Left cardiac atrium (tissue), 4 donors: ENCODE measurements around the gene SYNPR. TPM values are rescaled to one million over a fixed set of nuclear protein-coding genes. Genes with fewer than 3 reads are reported as not detected.
"Not testable (repeated sequence)": the region's sequence is repeated elsewhere in the genome, so short reads cannot be mapped to it uniquely, and the experiment has no call there.

ENCODE experiments used
- ATAC-seq, 2 donors: fragments of 200-7000 bp; cut with Tn5 transposase; one replicate each; pipeline ENCODE4 v1.9.1; 2020; ENCODE audit warnings: mild to moderate bottlenecking in 2 of 2, moderate library complexity in 2 of 2
- DNase-seq: peaks from one replicate; pipeline ENCODE4 v3.0.0-alpha.2; 2020
- intact Hi-C, 2 donors: fragments of 100-400 bp; cut with DNase I; formaldehyde crosslinking; loops; one replicate each; pipeline versions ENCODE4 v1.14.1 to v1.15.1; 2022 to 2023
- long read RNA-seq: library from polyadenylated mRNA; unstranded; transcript quantifications from one replicate; pipeline ENCODE4 v2.0.0, GENCODE V29; 2021
- total RNA-seq, 2 donors: library from RNA; stranded (reverse); fragmentation: NEBNext Ultra II Directional; extraction: Animal tissue kit (Norgen Biotek cat#: 25700); gene quantifications; one replicate each; pipeline ENCODE4 v1.2.1, GENCODE V29; 2021
- donor health status: DM: no; HTN: yes; CAD: no.
- donor health status: DM: no; HTN: yes; CAD: no; lungs with severe emphysema.
- donor health status: DM: yes; HTN: yes; CAD: no.
- donor health status: Dilated cardiomyopathy.

SYNPR gene
- total RNA-seq, result 10 to 100 TPM in 1 of 2 donors, 1 to 10 TPM in 1; 5.3 to 10.4 TPM
- long read RNA-seq, partial matches to known transcripts, result 0 of 2 reads
- long read RNA-seq, other reads (novel, unspliced or antisense), result 2 of 2 reads

DNA sequence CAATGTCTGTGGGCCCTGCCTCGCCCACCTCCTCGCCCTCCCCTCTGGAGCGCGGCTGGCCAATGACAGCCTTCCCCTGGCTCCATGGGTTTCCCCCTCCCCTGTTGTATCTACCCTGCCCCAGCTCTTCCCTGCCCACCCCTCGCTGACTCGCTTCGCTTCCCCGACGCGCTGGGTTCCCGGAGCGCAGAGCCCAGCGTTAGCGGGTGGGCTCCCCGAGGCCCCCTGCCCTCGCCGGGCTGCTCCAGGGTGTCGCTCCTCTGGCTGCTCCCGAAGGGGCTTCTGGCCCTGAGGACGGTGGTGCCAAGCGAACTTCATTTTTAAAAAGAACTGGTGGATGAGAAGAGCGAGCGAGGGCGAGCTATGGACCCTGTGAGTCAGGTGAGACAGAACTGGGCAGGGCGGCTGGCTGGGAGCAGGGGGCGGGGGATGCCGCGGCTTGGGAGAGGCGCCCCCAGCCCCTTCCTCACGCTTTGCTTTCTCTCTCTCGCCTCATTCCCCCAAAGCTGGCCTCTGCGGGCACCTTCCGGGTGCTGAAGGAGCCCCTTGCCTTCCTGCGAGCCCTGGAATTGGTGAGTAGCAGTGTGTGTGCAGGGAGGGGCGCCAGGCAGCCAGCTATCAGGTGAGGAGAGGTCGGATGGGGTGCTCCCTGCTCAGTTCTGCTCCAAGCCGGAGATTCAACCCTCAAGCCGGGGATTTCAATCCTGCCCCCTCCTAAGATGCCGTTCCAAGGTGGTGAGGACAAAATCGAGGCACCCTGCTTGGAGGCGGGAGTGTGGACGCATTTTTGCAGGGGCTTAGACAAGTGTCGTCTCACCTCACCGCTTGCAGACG, at the start of gene SYNPR:
SYNPR (plus strand) TSS at position 138 of the 834 bp plus-strand sequence.
- intact Hi-C loops, result no loop called here
- ATAC-seq (no peak), DNase-seq (no peak)

DNA sequence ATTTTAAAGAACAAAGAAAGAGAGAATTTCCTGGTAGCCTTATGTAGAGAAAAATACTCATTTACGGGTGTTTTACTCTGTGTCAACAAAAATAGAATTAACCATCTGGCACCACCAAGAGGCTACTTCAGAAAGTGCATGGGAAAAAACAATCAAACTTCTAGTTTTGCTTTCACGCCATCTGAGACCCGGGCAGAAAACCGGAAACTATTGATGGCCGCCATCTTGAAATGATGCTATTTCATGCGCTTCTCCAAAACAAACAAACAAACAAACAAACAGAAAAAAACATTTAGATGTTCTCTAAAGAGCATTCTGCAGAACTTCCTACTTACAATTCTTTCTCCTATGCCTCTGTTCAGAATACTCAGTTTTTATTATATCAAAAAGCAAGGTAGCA, 49.4 kb upstream of the SYNPR start:
- DNase-seq, result no peak
- intact Hi-C loops, result loop anchor here in 1 of 2 donors (2.0 to 10.0 kb wide), 3 partner anchors 354 to 606 kb away; partner anchors contain the start of gene CADPS
- ATAC-seq, result peak; percentile 55 to 63

DNA sequence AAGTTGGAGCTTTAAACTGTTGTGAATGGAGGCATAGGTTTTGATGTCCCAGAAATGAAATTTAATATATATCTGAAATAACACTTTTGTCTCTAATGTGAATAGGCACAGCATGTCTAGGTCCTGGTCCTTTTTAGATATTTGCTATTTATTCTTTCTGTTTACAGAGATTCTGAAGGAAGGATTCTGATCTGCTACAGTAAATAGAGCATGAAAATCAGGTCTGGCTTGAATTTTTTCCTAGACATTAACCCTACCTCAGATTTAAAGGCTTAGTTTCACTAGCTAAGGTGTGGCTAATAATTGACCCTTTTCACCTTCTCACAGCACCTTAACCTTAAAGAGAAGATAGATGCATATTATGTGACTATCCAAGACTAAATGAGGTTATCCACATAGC, 48.0 kb upstream of the SYNPR start:
- intact Hi-C loops, result no loop called here
- ATAC-seq (no peak), DNase-seq (no peak)

DNA sequence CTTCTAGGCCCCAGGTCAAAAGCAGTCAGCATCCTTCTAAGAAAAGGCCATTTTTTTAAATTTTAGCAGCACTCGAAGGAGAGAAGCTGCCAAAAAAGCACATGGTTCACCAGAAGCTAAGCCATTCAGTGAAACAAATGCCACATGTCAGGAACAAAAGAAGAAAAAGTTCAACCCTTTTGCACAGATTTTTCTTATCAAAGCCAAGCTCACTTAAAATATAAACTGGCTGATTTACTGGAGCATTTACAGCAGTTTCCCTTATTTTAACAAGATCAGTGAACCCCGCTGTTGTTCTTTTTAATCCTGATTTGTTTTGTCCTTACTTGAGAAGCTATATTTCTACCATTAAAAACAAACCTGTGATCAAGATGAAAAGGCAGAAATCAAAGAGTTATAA, 46.5 kb upstream of the SYNPR start:
- intact Hi-C loops, result no loop called here
- DNase-seq (no peak), ATAC-seq (no peak)

DNA sequence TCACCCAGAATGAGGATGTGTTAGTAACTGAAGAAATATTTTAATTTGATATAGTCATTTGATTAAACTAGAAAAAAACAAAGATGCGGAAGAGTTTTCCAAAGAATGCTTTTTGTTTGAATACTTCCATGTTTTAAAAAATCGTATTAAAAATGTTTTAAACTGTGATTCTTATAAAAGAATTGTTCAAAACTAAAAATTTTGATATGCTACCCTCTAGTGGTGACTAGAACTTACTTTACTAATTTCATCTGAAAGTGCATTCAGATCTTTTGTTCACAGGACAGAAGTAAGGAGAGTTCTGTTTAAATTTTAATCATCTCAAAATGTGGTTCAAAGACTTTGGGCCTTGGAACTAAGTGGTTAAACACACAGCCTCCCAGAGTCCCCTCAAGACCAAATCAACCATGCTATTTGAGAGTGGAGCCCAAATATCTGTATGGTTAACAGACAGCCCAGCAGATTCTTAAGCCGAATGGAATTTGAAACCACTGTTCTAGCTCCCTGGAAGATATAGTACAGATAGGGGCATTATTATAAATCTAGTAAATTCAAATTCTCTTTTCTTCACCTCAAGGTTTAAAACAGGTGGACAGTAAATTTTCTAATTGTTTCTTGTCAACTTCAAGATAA, 45.2 kb upstream of the SYNPR start:
- no peak for ATAC-seq

DNA sequence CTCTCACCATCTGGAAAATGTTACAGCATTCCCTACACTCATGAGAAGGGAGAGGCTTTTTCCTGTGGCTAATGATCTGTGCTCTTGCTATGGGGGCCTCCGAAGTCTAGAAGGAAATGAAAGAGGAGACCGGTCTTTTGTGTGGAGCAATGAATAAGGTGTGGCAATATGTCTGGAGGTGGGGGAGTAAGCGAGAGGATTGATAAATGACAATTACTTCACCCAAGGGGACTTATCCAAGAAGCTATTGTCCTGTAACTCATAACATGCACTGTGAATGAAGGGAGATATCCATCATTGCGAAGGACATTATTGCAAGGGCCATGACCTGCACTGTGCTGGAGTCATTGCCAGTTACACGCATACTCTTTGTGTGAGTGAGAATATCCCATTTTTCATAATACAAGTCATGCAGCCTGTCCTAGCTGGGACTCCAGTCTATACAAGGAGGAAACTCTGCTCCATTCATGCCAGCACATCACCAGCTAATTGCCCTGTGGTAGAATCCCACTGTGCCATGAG, 37.7 kb upstream of the SYNPR start:
- no peak for ATAC-seq
- DNase-seq, result no peak
- intact Hi-C loops, result no loop called here

More for the DNA sequence above, 45.2 kb upstream of the SYNPR start:
- intact Hi-C loops, result no loop called here
- DNase-seq, result no peak

DNA sequence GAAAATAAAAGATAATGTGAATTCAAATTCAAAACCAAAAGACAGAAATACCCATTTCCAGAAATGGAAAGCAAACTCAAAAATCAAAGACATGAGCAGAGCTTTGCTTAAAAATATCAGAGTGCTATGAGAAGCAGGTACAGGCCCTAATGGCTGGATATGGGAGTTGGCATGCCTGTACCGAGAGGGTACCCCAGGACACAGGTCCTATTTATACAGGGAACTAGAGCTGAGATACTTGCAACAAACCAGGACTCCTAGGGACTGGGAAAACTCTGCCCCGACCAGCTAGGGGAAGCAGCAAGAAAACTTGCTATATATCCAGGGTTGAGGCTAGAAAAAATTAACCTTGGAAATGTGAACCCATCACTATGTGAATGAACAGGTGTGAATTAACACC, 36.0 kb upstream of the SYNPR start:
- no peak for DNase-seq
- intact Hi-C loops, result no loop called here
- ATAC-seq, result peak in 1 of 2 donors; percentile 50

DNA sequence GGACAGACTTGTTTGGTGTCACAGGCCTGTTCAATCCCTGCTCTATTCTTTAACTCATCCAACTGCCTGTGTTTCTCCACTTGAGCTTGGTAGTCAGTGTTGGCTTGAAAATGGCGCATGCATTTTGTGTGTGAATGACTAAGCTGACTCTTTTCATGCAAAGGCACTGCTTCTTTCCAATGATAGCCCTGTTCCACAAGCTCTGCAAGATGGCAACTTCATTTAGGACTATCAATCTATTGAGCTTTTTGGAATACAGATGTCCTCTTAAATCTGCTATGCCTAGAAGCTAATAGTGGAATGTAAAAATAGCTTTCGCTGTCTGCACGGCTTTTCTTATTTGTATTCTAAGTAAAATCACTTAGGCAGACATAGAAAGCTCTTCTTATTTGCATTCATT, 33.6 kb upstream of the SYNPR start:
- intact Hi-C loops, result no loop called here

DNA sequence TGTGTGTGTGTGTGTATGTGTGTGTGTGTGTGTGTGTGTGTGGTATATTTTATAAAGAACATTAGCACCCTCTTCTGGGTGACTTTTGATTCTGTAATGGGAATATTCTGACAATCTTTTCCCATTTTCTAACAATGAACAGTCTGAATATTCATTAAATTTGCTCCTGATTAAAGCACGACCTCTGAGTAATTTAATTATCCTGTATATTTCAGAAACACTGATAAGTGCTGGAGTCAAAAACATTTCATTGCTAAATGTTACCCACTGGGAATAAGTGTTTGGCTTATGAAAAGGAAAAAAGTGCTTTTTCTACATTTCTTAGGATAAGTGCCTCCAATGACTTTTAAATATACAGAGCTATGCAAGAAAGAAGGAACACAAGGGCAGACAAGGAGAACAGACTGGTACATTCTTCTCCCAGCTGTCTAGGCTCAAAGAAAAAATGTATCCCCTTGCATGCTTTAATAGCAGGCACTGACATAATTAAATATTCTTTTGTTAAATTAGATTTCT, 32.3 kb upstream of the SYNPR start:
- peak in 1 of 2 donors; percentile 65 for ATAC-seq
- no peak for DNase-seq
- intact Hi-C loops, result no loop called here

More for the DNA sequence above, 33.6 kb upstream of the SYNPR start:
- DNase-seq, result no peak
- no peak for ATAC-seq

DNA sequence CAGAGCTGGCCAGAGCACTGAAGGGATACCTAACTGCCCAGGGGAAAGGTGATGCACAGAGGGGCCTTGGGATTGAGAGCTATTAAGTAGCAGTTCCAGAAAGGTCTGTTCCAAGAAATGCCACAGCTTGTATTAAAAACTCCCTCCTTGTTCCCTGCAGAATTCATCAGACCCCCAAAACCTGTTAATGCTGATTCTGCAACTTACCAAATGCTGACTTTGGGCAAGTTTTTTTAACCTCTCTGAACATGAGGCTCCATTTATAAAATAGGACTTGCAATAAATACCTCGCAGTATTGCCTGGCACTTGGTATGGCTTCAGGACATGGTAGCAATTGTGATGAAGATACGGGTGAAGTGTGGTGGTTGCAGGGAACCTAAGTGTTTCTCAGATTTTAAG, 30.1 kb upstream of the SYNPR start:
- DNase-seq (no peak), ATAC-seq (no peak)
- intact Hi-C loops, result no loop called here

DNA sequence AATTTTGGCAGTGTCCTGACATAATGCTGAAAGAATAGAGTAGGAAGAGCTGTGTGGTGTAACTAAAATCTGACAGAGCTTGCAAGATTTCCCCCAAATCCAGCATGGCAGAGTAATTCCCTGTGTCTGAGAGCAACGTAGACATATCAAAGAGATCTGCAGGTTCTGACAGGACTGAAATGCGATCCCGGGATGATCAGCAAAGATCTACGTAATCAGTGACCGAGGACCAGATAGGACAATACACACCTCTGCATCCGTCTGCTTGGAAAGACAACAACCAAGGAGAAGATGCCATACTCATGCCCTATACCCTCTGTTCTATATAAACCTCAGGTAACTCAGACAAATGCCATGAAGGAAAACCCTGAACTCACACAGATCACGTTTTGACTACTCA, 26.6 kb upstream of the SYNPR start:
- ATAC-seq (no peak), DNase-seq (no peak)
- intact Hi-C loops, result no loop called here

DNA sequence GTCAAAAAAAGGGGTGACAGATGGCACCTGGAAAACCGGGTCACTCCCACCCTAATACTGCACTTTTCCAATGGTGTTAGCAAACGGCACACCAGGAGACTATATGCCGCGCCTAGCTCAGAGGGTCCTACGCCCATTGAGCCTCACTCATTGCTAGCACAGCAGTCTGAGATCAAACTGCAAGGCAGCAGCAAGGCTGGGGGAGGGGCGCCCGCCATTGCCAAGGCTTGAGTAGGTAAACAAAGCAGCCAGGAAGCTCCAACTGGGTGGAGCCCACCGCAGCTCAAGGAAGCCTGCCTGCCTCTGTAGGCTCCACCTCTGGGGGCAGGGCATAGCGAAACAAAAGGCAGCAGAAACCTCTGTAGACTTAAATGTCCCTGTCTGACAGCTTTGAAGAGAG, 22.3 kb upstream of the SYNPR start:
- ATAC-seq, intact Hi-C loops, DNase-seq: not testable (repeated sequence)

DNA sequence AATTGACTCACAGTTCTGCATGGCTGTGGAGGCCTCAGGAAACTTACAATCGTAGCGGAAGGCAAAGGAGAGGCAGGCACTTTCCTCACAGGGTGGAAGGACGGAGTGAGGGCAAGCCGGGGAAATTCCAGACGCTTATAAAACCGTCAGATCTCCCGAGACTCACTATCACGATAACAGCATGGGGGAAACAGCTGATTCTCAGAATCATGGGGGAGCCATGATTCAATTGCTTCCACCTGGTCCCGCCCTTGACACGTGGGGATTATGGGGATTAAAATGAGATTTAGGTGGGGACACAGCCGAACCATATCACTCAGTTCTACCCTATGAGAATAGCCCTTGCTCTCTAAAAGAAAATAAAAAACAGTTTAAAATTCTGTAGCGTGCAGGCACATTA, 13.4 kb upstream of the SYNPR start:
- intact Hi-C loops, result no loop called here
- DNase-seq, result no peak
- ATAC-seq, result no peak

DNA sequence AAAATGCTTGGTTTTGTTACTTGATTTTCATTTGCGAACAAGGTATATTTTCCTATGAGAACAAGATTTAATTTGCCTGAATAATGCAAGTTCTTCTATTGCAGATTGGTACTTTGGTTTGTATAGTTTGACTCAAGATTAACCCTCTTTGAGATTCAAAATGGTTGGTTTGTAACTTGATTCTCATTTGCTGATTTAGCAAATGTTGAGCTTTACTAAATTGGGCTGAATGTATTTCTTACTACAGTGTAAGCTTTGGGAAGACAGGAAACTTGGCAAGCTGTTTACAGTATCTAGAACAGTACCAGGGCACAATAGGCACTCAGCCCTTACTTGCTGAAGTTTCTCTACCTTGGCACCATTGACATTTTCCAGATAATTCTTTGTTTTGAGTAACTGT, 3.7 kb upstream of the SYNPR start:
- DNase-seq (no peak), ATAC-seq (no peak)
- intact Hi-C loops, result no loop called here

DNA sequence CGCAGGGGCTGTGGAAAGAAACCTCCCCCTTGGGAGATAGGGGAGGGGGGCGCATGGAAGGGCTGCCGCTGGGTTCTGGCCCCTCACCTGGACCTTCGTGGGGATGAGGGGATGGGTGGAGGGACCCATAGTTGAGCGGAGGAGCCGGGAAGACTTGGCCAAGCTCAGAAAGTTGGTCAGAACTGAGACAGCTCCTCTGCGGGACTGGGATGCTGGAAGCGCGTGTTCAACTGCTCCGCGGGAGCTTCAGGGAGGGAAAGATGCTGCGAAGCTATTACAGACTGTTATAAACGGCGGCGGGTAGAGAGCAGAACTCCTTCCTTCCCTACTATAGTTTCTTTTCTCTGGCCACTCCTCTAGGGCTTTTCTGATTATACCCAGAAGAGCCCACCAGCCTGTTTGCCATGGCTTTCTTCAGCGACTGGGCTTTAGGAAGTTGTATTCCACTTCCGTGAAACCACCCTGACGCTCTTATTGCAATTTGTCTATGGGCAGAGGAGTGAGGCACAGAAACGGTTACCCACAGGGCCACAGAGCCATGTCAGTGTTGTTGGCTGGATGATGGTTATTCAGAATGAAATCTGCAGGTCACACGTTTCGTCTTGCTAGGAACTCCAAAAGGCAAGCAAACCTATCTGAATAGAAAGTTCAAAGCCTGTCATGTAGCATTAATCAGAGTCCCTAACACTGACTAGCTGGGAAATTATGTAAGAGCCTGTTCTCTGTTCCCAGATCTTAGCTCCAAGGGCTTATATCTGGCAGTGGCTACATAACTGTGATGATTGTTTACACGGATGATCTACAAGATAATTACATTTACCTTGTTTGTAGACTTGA, 1.1 kb downstream of the SYNPR start:
- intact Hi-C loops, result no loop called here
- DNase-seq (no peak), ATAC-seq (no peak)

DNA sequence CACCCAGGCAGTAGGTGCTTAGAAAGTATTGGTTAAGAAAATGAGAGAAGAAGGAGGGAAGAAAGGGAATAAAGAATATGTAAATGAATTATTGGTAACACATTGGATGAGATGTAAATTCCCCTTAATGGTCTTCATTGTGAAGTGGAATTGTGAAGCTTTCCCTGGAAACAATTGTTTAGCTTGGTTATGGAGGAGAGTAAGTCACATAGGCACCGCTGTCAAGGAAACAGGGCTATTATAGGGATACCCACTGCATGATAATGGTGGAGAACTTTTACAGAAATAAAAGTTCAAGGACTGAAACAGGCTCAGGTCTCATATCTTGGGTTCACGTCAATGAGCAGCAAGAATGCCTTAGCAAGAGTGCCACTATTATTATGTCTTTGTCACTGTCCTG, 9.5 kb downstream of the SYNPR start:
- ATAC-seq (no peak), DNase-seq (no peak)
- intact Hi-C loops, result no loop called here

DNA sequence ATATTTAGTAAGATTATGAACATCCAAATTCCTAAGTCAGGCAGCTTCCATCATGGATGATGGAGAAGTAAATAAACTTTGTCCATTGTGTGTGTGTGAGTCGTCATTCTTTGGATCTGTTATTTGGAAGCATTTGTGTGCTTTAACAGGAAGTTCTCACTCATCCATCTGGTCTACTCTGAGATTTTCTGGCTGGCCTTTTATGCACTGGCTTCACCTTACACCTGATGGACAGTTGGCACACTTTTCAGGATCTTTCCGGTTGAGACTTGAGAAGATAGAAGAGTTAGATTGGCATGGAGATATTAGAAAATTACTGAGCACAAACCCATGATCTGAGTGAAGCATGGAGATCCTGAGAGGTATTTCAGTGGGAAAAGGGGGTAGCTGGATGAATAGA, 12.6 kb downstream of the SYNPR start:
- DNase-seq (no peak), ATAC-seq (no peak)
- intact Hi-C loops, result no loop called here

DNA sequence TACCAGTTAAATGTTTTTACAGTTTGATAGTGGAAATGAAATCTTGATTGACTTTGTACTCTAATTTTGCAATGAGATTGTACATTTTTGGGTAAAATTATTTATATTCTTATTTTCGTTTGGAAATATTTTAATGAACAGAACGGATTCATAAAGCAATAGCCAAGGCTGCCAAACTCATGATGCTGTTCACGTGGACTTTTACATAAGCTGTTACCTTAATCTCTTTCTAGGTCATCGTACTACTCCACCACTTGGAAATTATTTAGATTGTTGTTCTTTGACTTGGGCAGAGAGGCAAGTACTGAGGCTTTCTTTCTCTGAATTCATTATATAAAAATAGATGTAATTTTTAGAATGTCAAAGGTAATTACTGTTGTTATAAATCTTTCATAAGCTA, 16.2 kb downstream of the SYNPR start:
- intact Hi-C loops, result no loop called here

DNA sequence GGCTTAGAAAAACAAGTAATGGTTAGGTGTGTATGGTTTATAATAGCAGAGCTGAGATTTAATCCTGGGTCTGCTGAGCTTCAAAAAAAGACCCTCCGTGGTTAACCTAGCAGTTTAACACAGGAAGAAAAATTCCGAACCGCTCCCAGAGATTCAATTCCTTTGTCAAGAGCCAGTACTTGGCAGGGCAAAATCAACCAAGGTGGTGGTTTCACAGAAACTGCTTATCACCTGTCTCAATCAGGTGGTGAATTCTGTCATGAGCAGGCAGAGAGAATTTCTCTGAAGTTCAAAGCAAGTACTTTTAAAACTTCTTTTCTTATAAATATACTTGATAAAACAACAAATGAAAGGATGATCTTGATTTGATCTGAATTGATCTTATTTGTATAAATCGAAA, 17.2 kb downstream of the SYNPR start:
- ATAC-seq (no peak), DNase-seq (no peak)
- intact Hi-C loops, result no loop called here

More for the DNA sequence above, 16.2 kb downstream of the SYNPR start:
- DNase-seq (no peak), ATAC-seq (no peak)
